Fibroblast of lung (primary cell): Measurements from ENCODE around the gene SHFL. TPM values are rescaled to one million over a fixed set of nuclear protein-coding genes. Genes with fewer than 3 reads are reported as not detected.
A peak's percentile ranks its signal among the peaks of the same experiment; 100 is the strongest.

Source experiments
- DNase-seq, 2 donors: peaks; one replicate each; pipeline versions ENCODE4 v3.0.0 to v3.0.0-alpha.2; 2010; ENCODE audit warnings: low read depth in 2 of 2
- H2AFZ ChIP-seq: 2 replicates; pipeline ENCODE4 v1.5.1; 2012; ENCODE audit warnings: low read length, control low read depth, inconsistent platforms
- H3K27ac ChIP-seq: 2 replicates; pipeline ENCODE4 v1.5.1; 2011; ENCODE audit warnings: low read length, control low read depth; ENCODE audit not compliant: insufficient read depth
- H3K27me3 ChIP-seq: 2 replicates; pipeline ENCODE4 v1.5.1; 2011; ENCODE audit warnings: mild to moderate bottlenecking, low read length; ENCODE audit not compliant: control insufficient read depth, insufficient read depth
- H3K36me3 ChIP-seq: 2 replicates; pipeline ENCODE4 v1.5.1; 2011; ENCODE audit warnings: low read length; ENCODE audit not compliant: control insufficient read depth, insufficient read depth
- H3K4me1 ChIP-seq: 2 replicates; pipeline ENCODE4 v1.5.1; 2011; ENCODE audit warnings: low read length; ENCODE audit not compliant: control insufficient read depth, insufficient read depth; ENCODE audit errors: extremely low read depth
- H3K4me2 ChIP-seq: 2 replicates; pipeline ENCODE4 v1.5.1; 2011; ENCODE audit warnings: low read length, control low read depth; ENCODE audit not compliant: insufficient read depth; ENCODE audit errors: extremely low read depth
- H3K4me3 ChIP-seq, 4 experiments: fragments of 200-600 bp in 1 of 4; sonication (generic) in 1 of 4; replicated peaks in 1 of 4; 2 replicates each; pipeline ENCODE4 v1.5.1; 2011 to 2016; ENCODE audit warnings: low read length in 4 of 4, low read depth in 3 of 4, mild to moderate bottlenecking in 3 of 4, control low read depth in 2 of 4, inconsistent platforms in 1 of 4, mixed read lengths in 1 of 4; ENCODE audit not compliant: insufficient read depth in 1 of 4; ENCODE audit errors: control extremely low read depth in 1 of 4
- H3K79me2 ChIP-seq: 2 replicates; pipeline ENCODE4 v1.5.1; 2012; ENCODE audit warnings: mild to moderate bottlenecking, low read length, inconsistent platforms; ENCODE audit not compliant: control insufficient read depth, insufficient read depth
- H3K9ac ChIP-seq: 2 replicates; pipeline ENCODE4 v1.5.1; 2011; ENCODE audit warnings: mild to moderate bottlenecking, low read length, control low read depth; ENCODE audit not compliant: insufficient read depth
- H3K9me3 ChIP-seq: 2 replicates; pipeline ENCODE4 v1.5.1; 2012; ENCODE audit warnings: low read depth, low read length; ENCODE audit not compliant: control insufficient read depth, insufficient read depth
- H4K20me1 ChIP-seq: 2 replicates; pipeline ENCODE4 v1.5.1; 2011; ENCODE audit warnings: low read length; ENCODE audit not compliant: control insufficient read depth, insufficient read depth; ENCODE audit errors: extremely low read depth
- CTCF ChIP-seq, 2 donors: IDR thresholded peaks in 1 of 2; conservative IDR thresholded peaks in 1 of 2; 1 replicate in 1 of 2; 2 replicates in 1 of 2; pipeline ENCODE4 v1.5.1; 2011 to 2012; ENCODE audit warnings: low read length in 2 of 2, control low read depth in 1 of 2, inconsistent platforms in 1 of 2, low read depth in 1 of 2, mild to moderate bottlenecking in 1 of 2
- EZH2 ChIP-seq: IDR thresholded peaks from 2 replicates; pipeline ENCODE4 v1.5.1; 2012; ENCODE audit warnings: low read length, control low read depth, mild to moderate bottlenecking; ENCODE audit errors: missing control alignments
- polyA plus RNA-seq, 2 donors: library from polyadenylated mRNA; depleted of rRNA in 1 of 2; stranded (reverse) in 1 of 2; unstranded in 1 of 2; fragments of >200 nt; gene quantifications; 2 replicates each; pipeline ENCODE4 v1.2.1, GENCODE V29; 2011 to 2012; ENCODE audit warnings: missing spikeins in 1 of 2
- total RNA-seq: library from RNA; depleted of rRNA; stranded (reverse); fragments of >200 nt; gene quantifications from 2 replicates; pipeline ENCODE4 v1.2.1, GENCODE V29; 2014

SHFL gene
- total and polyA plus RNA-seq, 2 donors (not counting 1 experiment from before 2014, with no cell fraction given): 29.0 to 29.4 TPM

DNA sequence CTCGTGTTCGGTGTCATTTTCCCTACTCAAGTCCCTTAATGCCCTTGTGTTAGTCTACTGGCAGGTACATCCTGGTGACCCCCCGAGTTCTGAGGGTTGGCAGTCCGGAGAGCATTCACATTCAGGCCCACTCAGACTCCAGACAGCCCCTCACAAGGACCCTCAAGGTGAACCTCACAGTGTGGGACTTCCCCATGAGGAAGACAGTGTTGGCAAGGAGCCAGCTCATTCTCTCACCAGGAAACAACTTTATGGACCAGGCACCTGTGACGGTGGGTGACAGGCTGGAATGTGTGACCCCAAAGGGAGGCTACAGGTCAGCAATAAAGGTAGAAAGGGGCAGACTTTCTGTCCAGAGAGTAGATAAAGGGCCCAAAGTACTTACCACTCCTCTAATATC is 48.3 kb upstream of the SHFL start:
- no peak overlapping the region for H3K9ac ChIP-seq
- no peaks in the 10 kb centered on the region for H3K36me3 ChIP-seq
- no peak overlapping the region for H3K4me3 ChIP-seq
- H3K27me3 ChIP-seq: peaks cover 18% of the 10 kb centered on the region
- DNase-seq: no peak
- no peaks in the 10 kb centered on the region for H4K20me1 ChIP-seq
- H3K79me2 ChIP-seq: no peaks in the 10 kb centered on the region
- no peaks in the 10 kb centered on the region for H3K9me3 ChIP-seq
- H2AFZ ChIP-seq: no peak overlapping the region
- H3K27ac ChIP-seq: no peak overlapping the region
- TF ChIP-seq CTCF (conservative IDR thresholded peaks at IDR 0.05 in 1 of 2, IDR thresholded peaks at IDR 0.05 in 1 of 2; ENCODE audit: low read depth in 1 of 2, low read length in 2 of 2) (no peak), EZH2 (no peak)
- no peaks in the 10 kb centered on the region for H3K4me1 ChIP-seq
- no peak overlapping the region for H3K4me2 ChIP-seq

GRCh38 chr19:10043286-10043927 is 42.7 kb upstream of the SHFL start:
- H3K4me2 ChIP-seq: no peak overlapping the region
- H3K27me3 ChIP-seq: no peaks in the 10 kb centered on the region
- H4K20me1 ChIP-seq: no peaks in the 10 kb centered on the region
- H3K27ac ChIP-seq: no peak overlapping the region
- H3K9me3 ChIP-seq: peaks cover 3% of the 10 kb centered on the region
- peak; percentile 48 to 60 for DNase-seq
- no peak overlapping the region for H3K4me3 ChIP-seq
- no peak overlapping the region for H2AFZ ChIP-seq
- no peak for TF ChIP-seq CTCF (conservative IDR thresholded peaks at IDR 0.05 in 1 of 2, IDR thresholded peaks at IDR 0.05 in 1 of 2; ENCODE audit: low read depth in 1 of 2, low read length in 2 of 2)
- TF ChIP-seq EZH2: no peak
- H3K4me1 ChIP-seq: no peaks in the 10 kb centered on the region
- no peak overlapping the region for H3K9ac ChIP-seq
- no peaks in the 10 kb centered on the region for H3K36me3 ChIP-seq
- H3K79me2 ChIP-seq: no peaks in the 10 kb centered on the region

- Histone ChIP-seq H3K9me3 (peaks cover 3% of the 10 kb centered on the region), H2AFZ (no peak overlapping the region), H3K4me3 (no peak overlapping the region), H4K20me1 (no peaks in the 10 kb centered on the region), H3K4me1 (no peaks in the 10 kb centered on the region), H3K9ac (no peak overlapping the region), H3K4me2 (no peak overlapping the region), H3K36me3 (no peaks in the 10 kb centered on the region), H3K27me3 (no peaks in the 10 kb centered on the region), H3K79me2 (no peaks in the 10 kb centered on the region), H3K27ac (no peak overlapping the region)
- no peak for DNase-seq
- TF ChIP-seq EZH2 (no peak), CTCF (conservative IDR thresholded peaks at IDR 0.05 in 1 of 2, IDR thresholded peaks at IDR 0.05 in 1 of 2; ENCODE audit: low read depth in 1 of 2, low read length in 2 of 2) (no peak)
Observed at GRCh38 chr19:10044390-10044789, 41.7 kb upstream of the SHFL start.
